Measurements from ENCODE around the gene KRT78. TPM values are rescaled to one million over a fixed set of nuclear protein-coding genes. Genes with fewer than 3 reads are reported as not detected.

KRT78 gene
- total RNA-seq, 2 donors from 2014 or later, result not detected

GRCh38 chr12:52871291-52872039 lies 22.7 kb upstream of the KRT78 start:
- peak; percentile 75 for DNase-seq
- TF ChIP-seq CTCF (IDR thresholded peaks at IDR 0.05), result no peak
- Histone ChIP-seq H3K9me3 (no peaks in the 10 kb centered on the region), H3K4me3 (no peak overlapping the region), H3K27ac (peak overlapping the region; percentile 96), H3K36me3 (no peaks in the 10 kb centered on the region), H3K9ac (ENCODE audit: low read depth in 2 of 2, low read length in 2 of 2) (peak overlapping the region; percentile 33 to 76), H3K27me3 (no peaks in the 10 kb centered on the region), H3K4me1 (peaks cover 29% of the 10 kb centered on the region)
- intact Hi-C loops (cut with DNase I), result no loop called here

GRCh38 chr12:52870361-52871290 lies 21.8 kb upstream of the KRT78 start:
- H3K4me1 ChIP-seq, result peaks cover 29% of the 10 kb centered on the region
- H3K36me3 ChIP-seq, result no peaks in the 10 kb centered on the region
- no peak overlapping the region for H3K4me3 ChIP-seq
- peak overlapping the region; percentile 33 to 76 for H3K9ac ChIP-seq (ENCODE audit: low read depth in 2 of 2, low read length in 2 of 2)
- intact Hi-C loops (cut with DNase I), result no loop called here
- no peaks in the 10 kb centered on the region for H3K9me3 ChIP-seq
- peak overlapping the region; percentile 96 for H3K27ac ChIP-seq
- no peaks in the 10 kb centered on the region for H3K27me3 ChIP-seq
- peak; percentile 94 for DNase-seq
- TF ChIP-seq CTCF (IDR thresholded peaks at IDR 0.05), result peak; percentile 76

- H3K27ac ChIP-seq, result no peak overlapping the region
- peak; percentile 75 for DNase-seq
- H3K9me3 ChIP-seq, result no peaks in the 10 kb centered on the region
- TF ChIP-seq CTCF (IDR thresholded peaks at IDR 0.05), result no peak
- H3K4me1 ChIP-seq, result peaks cover 18% of the 10 kb centered on the region
- no peaks in the 10 kb centered on the region for H3K36me3 ChIP-seq
- no peaks in the 10 kb centered on the region for H3K27me3 ChIP-seq
- H3K9ac ChIP-seq (ENCODE audit: low read depth in 2 of 2, low read length in 2 of 2), result peak overlapping the region; percentile 12 to 40
- H3K4me3 ChIP-seq, result no peak overlapping the region
- intact Hi-C loops (cut with DNase I), result loop anchor here (5.0 to 10.0 kb wide), 2 partner anchors 193 to 285 kb away; no protein-coding TSS in a partner anchor
These were observed 18.8 kb upstream of the KRT78 start for GRCh38 chr12:52867642-52868041.

GRCh38 chr12:52867152-52867551 lies 18.4 kb upstream of the KRT78 start:
- no peak for DNase-seq
- Histone ChIP-seq H3K27ac (no peak overlapping the region), H3K9me3 (no peaks in the 10 kb centered on the region), H3K4me1 (peaks cover 14% of the 10 kb centered on the region), H3K4me3 (no peak overlapping the region), H3K9ac (ENCODE audit: low read depth in 2 of 2, low read length in 2 of 2) (peak overlapping the region; percentile 8 to 40), H3K36me3 (no peaks in the 10 kb centered on the region), H3K27me3 (no peaks in the 10 kb centered on the region)
- TF ChIP-seq CTCF (IDR thresholded peaks at IDR 0.05), result no peak
- intact Hi-C loops (cut with DNase I), result loop anchor here (5.0 to 10.0 kb wide), 2 partner anchors 192 to 285 kb away; no protein-coding TSS in a partner anchor

All from colonic mucosa (tissue), 4 donors.